ENCODE measurements around the gene LACC1. TPM values are rescaled to one million over a fixed set of nuclear protein-coding genes. Genes with fewer than 3 reads are reported as not detected.
A peak's percentile ranks its signal among the peaks of the same experiment; 100 is the strongest.

Gene LACC1
- total and polyA plus RNA-seq, 10 of the 15 experiments (the other 5 are each of a cell fraction or from before 2014, with no cell fraction given) = 0.03 to 3.7 (median 3.0) TPM

- TF ChIP-seq CHD1 (IDR thresholded peaks at IDR 0.05; ENCODE audit: low read depth, low read length) (no peak), FOS (IDR thresholded peaks at IDR 0.05; ENCODE audit: borderline replicate concordance, extremely low read depth, insufficient read length) (no peak), BCLAF1 (IDR thresholded peaks at IDR 0.05) (no peak), NFIC (IDR thresholded peaks at IDR 0.05; ENCODE audit: low read depth, low read length) (peak; percentile 43; the same call in 1 of the 2 replicates), SUPT20H (IDR thresholded peaks at IDR 0.05; ENCODE audit: borderline replicate concordance, control insufficient read depth, low read depth, low read length) (no peak), PML (IDR thresholded peaks at IDR 0.05; ENCODE audit: low read length) (no peak), MXI1 (IDR thresholded peaks at IDR 0.05; ENCODE audit: low read depth, low read length) (no peak), RELA (IDR thresholded peaks at IDR 0.05; ENCODE audit: borderline replicate concordance, partially characterized antibody) (no peak), ZBED1 (IDR thresholded peaks at IDR 0.05; ENCODE audit: borderline replicate concordance) (no peak), EGR1 (IDR thresholded peaks at IDR 0.05; ENCODE audit: borderline replicate concordance in 1 of 2, low read depth in 2 of 2, low read length in 2 of 2) (no peak), ZBTB11 (CRISPR knock-in tag; IDR thresholded peaks at IDR 0.05) (no peak), HDGF (IDR thresholded peaks at IDR 0.05) (no peak), HCFC1 (IDR thresholded peaks at IDR 0.05; ENCODE audit: low read length) (no peak)
- TF ChIP-seq, protein P1, sequence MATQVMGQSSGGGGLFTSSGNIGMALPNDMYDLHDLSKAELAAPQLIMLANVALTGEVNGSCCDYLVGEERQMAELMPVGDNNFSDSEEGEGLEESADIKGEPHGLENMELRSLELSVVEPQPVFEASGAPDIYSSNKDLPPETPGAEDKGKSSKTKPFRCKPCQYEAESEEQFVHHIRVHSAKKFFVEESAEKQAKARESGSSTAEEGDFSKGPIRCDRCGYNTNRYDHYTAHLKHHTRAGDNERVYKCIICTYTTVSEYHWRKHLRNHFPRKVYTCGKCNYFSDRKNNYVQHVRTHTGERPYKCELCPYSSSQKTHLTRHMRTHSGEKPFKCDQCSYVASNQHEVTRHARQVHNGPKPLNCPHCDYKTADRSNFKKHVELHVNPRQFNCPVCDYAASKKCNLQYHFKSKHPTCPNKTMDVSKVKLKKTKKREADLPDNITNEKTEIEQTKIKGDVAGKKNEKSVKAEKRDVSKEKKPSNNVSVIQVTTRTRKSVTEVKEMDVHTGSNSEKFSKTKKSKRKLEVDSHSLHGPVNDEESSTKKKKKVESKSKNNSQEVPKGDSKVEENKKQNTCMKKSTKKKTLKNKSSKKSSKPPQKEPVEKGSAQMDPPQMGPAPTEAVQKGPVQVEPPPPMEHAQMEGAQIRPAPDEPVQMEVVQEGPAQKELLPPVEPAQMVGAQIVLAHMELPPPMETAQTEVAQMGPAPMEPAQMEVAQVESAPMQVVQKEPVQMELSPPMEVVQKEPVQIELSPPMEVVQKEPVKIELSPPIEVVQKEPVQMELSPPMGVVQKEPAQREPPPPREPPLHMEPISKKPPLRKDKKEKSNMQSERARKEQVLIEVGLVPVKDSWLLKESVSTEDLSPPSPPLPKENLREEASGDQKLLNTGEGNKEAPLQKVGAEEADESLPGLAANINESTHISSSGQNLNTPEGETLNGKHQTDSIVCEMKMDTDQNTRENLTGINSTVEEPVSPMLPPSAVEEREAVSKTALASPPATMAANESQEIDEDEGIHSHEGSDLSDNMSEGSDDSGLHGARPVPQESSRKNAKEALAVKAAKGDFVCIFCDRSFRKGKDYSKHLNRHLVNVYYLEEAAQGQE (IDR thresholded peaks at IDR 0.05; ENCODE audit: low read depth, low read length) = no peak
- TF ChIP-seq, protein P2, sequence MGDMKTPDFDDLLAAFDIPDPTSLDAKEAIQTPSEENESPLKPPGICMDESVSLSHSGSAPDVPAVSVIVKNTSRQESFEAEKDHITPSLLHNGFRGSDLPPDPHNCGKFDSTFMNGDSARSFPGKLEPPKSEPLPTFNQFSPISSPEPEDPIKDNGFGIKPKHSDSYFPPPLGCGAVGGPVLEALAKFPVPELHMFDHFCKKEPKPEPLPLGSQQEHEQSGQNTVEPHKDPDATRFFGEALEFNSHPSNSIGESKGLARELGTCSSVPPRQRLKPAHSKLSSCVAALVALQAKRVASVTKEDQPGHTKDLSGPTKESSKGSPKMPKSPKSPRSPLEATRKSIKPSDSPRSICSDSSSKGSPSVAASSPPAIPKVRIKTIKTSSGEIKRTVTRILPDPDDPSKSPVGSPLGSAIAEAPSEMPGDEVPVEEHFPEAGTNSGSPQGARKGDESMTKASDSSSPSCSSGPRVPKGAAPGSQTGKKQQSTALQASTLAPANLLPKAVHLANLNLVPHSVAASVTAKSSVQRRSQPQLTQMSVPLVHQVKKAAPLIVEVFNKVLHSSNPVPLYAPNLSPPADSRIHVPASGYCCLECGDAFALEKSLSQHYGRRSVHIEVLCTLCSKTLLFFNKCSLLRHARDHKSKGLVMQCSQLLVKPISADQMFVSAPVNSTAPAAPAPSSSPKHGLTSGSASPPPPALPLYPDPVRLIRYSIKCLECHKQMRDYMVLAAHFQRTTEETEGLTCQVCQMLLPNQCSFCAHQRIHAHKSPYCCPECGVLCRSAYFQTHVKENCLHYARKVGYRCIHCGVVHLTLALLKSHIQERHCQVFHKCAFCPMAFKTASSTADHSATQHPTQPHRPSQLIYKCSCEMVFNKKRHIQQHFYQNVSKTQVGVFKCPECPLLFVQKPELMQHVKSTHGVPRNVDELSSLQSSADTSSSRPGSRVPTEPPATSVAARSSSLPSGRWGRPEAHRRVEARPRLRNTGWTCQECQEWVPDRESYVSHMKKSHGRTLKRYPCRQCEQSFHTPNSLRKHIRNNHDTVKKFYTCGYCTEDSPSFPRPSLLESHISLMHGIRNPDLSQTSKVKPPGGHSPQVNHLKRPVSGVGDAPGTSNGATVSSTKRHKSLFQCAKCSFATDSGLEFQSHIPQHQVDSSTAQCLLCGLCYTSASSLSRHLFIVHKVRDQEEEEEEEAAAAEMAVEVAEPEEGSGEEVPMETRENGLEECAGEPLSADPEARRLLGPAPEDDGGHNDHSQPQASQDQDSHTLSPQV (IDR thresholded peaks at IDR 0.05) = no peak
Measured at GRCh38 chr13:43924549-43925245, 45.0 kb downstream of the LACC1 start (continued).

Measured in GM12878 (cell line).